Hematopoietic multipotent progenitor cell treated with erythropoietin and hydrocortisone succinate and interleukin-3 and kit ligand, for 17 days (in vitro differentiated cells): Measurements from ENCODE around the gene MLX.
"Not testable (repeated sequence)": the region's sequence is repeated elsewhere in the genome, so short reads cannot be mapped to it uniquely, and the experiment has no call there.

Experiments
- DNase-seq: peaks from one replicate; pipeline ENCODE4 v3.0.0-alpha.2; 2015; ENCODE audit warnings: low spot score

MLX gene

GRCh38 chr17:42536372-42537155 is 30.3 kb upstream of the MLX start:
- peak; percentile 78 for DNase-seq

- no peak for DNase-seq
Observed at GRCh38 chr17:42537156-42537805, 29.6 kb upstream of the MLX start.

GRCh38 chr17:42537826-42538451 is 29.0 kb upstream of the MLX start:
- no peak for DNase-seq

GRCh38 chr17:42538482-42538881 is 28.4 kb upstream of the MLX start:
- DNase-seq, result no peak

GRCh38 chr17:42540558-42540957 is 26.3 kb upstream of the MLX start:
- not testable (repeated sequence) for DNase-seq

GRCh38 chr17:42541041-42541833 is 25.7 kb upstream of the MLX start:
- no peak for DNase-seq

- no peak for DNase-seq
Observed at GRCh38 chr17:42543190-42544079, 23.5 kb upstream of the MLX start.

- DNase-seq, result no peak
Observed at GRCh38 chr17:42544874-42545283, 22.0 kb upstream of the MLX start.

GRCh38 chr17:42545755-42546505 is 21.0 kb upstream of the MLX start:
- DNase-seq, result not testable (repeated sequence)

- no peak for DNase-seq
Observed at GRCh38 chr17:42547001-42547461, 19.9 kb upstream of the MLX start.

GRCh38 chr17:42547698-42548069 is 19.2 kb upstream of the MLX start:
- no peak for DNase-seq

GRCh38 chr17:42548070-42548837 is 18.6 kb upstream of the MLX start:
- DNase-seq, result peak; percentile 28

GRCh38 chr17:42548993-42549755 is 17.7 kb upstream of the MLX start:
- no peak for DNase-seq

- not testable (repeated sequence) for DNase-seq
Observed at GRCh38 chr17:42552736-42553135, 14.2 kb upstream of the MLX start, which contains the start of gene HSD17B1. HSD17B1 (plus strand) TSS chr17:42552923; CDS start chr17:42552934, 11 bp downstream.

GRCh38 chr17:42553161-42553818 is 13.6 kb upstream of the MLX start:
- DNase-seq, result no peak

GRCh38 chr17:42553866-42554249 is 13.0 kb upstream of the MLX start:
- DNase-seq, result no peak

- DNase-seq, result no peak
Observed at GRCh38 chr17:42554250-42555121, 12.4 kb upstream of the MLX start.
